ENCODE measurements around the gene UBL7.

Gene UBL7

DNA sequence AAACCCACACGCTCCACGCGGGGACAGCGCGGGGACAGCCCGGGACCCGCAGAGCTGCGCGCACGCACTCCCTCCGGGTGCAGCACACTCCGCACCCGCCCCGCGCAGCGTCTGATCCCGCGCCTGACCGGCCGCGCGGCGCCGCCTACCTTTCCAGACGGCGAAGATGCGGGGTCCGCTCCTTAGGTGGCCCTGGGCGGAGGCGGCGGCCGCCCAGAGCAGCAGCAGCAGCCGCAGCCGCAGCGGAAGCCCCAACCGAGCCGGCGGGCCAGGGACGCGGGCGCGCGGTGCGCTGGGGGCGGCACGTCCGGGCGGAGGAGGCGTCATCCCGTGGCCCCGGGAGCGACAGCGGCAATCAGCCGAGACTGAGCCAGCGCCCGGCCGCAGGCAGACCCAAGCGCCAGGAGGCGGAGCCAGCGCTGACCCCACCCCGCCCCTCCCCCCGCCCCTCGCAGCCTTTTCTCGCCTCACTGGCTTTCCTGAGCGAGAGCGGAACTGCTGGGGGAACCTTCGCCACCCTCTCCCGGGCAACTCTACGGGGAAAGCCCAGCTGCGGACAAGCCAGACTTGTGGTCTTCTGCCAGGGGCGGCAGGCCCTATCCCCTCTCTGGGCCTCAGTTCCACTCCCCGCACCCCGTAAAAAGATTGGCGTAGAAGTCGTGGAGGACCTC, 27.2 kb downstream of the UBL7 start, which contains the start of gene SEMA7A:
Gene SEMA7A (minus strand): TSS at position 367 of the 671 bp plus-strand sequence. CDS start 40 bp downstream, at position 327.
- TF ChIP-seq, protein P1, sequence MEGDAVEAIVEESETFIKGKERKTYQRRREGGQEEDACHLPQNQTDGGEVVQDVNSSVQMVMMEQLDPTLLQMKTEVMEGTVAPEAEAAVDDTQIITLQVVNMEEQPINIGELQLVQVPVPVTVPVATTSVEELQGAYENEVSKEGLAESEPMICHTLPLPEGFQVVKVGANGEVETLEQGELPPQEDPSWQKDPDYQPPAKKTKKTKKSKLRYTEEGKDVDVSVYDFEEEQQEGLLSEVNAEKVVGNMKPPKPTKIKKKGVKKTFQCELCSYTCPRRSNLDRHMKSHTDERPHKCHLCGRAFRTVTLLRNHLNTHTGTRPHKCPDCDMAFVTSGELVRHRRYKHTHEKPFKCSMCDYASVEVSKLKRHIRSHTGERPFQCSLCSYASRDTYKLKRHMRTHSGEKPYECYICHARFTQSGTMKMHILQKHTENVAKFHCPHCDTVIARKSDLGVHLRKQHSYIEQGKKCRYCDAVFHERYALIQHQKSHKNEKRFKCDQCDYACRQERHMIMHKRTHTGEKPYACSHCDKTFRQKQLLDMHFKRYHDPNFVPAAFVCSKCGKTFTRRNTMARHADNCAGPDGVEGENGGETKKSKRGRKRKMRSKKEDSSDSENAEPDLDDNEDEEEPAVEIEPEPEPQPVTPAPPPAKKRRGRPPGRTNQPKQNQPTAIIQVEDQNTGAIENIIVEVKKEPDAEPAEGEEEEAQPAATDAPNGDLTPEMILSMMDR (conservative IDR thresholded peaks at IDR 0.05), result no peak
- no peak for TF ChIP-seq ZFX (IDR thresholded peaks at IDR 0.05)
- peak within 1 kb of the TSS; percentile 60 for H3K27ac ChIP-seq

DNA sequence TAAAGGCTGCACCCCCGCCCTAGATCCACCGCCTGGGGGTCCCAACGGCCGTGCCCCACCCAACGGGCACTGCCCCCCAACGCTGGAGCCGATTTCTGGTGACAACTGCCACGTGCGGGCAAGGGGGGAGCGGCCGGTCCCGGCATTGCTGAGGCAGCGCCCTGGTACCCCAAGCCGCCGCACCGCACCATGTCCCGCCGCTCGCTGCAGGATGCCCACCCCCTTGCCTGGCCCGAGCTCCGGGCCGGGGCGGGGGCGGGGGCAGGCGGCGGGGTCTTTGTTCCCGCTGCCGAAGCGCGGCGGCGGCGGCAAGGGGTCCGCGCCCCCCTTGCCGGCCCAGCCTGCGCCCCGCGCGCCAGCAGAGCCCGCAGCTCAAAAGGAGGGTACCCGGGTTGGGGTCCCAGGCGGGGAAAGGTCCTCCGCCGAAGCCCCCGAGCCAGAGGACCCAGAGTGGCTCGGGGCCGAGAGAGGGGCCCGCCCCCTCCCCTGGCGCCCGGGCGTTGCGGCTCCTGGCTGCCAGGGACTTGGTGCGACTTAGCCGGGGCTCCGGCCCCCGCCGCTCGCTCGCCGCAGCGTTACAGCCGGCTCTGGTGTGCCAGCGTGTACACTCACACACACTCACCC, 27.9 kb downstream of the UBL7 start:
- TF ChIP-seq, protein P1 (conservative IDR thresholded peaks at IDR 0.05), result no peak
- no peak for TF ChIP-seq ZFX (IDR thresholded peaks at IDR 0.05)
- peak overlapping the region; percentile 60 for H3K27ac ChIP-seq

DNA sequence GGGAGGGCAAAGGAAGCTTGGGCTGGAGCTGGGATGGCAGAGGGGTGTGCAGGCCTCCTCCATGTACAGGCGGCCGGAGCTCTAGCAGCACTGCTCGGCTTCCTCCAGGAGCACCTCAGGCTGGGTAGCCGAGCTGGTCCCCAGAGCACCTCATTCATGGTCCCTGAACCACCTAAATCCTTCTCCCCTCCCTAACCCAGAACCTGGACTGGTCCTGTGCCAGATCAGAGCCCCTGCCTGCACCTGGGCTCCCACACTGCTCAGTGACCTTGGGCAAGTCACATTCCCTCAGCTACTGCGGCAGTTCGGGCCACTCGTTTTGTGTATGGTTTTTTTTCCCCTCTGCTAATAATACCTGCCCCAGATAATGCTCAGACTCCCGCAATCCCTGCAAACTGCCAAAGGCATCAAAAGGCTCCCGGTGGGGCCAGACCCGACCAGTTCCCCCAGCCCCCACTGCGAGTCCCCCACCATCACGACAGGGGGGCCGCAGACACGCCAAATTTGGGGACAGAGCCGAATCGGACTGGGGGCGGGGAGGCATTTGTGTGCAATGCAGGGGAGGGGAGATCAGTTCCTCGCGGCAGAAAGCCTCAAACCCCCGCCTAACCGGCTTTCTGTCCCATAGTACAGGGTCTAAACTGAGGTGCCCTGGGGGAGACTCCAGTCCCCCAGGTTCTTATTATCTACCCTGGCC, 28.5 kb downstream of the UBL7 start:
- no peak overlapping the region for H3K27ac ChIP-seq

DNA sequence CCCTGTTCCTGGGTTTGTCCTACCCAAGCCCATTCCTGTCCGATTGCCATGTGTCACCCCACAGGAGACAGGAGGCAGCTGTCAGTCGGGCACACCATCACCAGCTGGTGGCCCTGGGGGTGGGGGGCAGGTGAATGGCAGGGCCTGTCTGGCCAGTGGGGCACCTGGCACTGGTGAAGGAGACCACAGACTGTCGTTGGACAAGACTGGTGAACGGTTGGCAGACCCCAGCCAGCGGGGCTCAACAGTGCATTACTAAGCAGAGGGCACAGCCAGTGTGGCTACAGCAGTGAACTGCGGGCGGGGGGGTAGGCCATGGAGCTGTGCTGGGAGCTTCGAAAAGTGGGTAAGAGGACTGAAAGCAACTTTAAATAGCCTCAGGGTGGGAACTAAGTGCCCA, 29.3 kb downstream of the UBL7 start:
- TF ChIP-seq ZFX (IDR thresholded peaks at IDR 0.05), result no peak
- TF ChIP-seq, protein P1 (conservative IDR thresholded peaks at IDR 0.05), result no peak

More for the DNA sequence above, 28.5 kb downstream of the UBL7 start:
- TF ChIP-seq, protein P1 (conservative IDR thresholded peaks at IDR 0.05), result no peak
- no peak for TF ChIP-seq ZFX (IDR thresholded peaks at IDR 0.05)

DNA sequence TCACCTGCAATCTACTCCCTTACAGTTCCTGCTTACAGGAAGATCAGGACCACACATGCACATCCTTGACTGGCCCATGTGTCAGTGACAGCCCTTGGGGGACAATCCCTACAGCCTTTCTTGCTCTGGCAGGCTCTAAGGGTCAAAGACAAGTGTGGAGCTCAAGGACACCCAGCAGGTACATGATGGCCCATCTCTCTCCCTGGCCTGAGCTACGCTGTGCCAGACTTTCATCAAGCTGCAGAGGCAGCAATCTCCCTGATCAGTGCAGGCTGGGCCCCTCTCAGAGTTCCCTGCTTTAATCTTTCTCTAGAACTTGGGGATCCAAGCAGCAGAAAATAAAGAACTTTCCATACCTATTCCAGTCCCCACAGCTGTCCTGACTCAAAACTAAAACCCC, 29.8 kb downstream of the UBL7 start:
- H3K27ac ChIP-seq, result no peak overlapping the region
- TF ChIP-seq, protein P1 (conservative IDR thresholded peaks at IDR 0.05), result no peak
- no peak for TF ChIP-seq ZFX (IDR thresholded peaks at IDR 0.05)

More for the DNA sequence above, 29.3 kb downstream of the UBL7 start:
- no peak overlapping the region for H3K27ac ChIP-seq

DNA sequence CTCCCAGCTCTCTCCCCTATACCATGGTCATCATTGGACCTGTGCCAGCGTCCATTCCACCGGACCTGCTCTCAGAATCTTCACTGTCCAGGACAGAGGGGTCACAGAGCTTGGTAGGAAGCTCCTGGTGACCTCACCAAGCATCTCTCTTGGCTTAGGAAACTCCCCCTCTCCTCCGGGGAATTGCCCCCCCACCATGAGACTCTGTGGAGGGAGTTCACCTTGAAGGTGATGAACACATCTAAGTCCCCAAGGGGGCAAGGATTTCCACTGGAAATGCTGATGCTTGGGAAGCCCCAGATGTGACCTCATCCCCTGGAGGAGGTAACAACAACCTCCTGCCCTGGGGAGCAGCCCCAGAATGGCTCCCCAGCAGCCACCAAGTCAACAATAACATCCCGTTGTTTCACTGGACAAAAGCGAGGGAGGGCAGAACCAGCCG, 30.4 kb downstream of the UBL7 start:
- no peak overlapping the region for H3K27ac ChIP-seq
- TF ChIP-seq, protein P1 (conservative IDR thresholded peaks at IDR 0.05), result no peak
- no peak for TF ChIP-seq ZFX (IDR thresholded peaks at IDR 0.05)
